HG03066 (cell line): ENCODE measurements around the gene IL6R.

ENCODE experiments used
- ATAC-seq: cut with Tn5 transposase; IDR thresholded peaks from one replicate; pipeline ENCODE4 v1.9.1; 2021; ENCODE audit warnings: low read depth; ENCODE audit not compliant: unreplicated experiment

Gene IL6R

GRCh38 chr1:154501423-154502065 lies 96.4 kb downstream of the IL6R start:
- ATAC-seq = no peak

- no peak for ATAC-seq
Measured at GRCh38 chr1:154502066-154502743, 97.1 kb downstream of the IL6R start, which contains the start of the genes SHE and TDRD10. Gene SHE, minus strand, starts transcription at chr1:154502412. Its CDS starts 386 bp downstream, at chr1:154502026. Gene TDRD10, plus strand, starts transcription at chr1:154502219. Its CDS starts 4,685 bp downstream, at chr1:154506904.

- no peak for ATAC-seq
Measured at GRCh38 chr1:154502744-154503115, 97.6 kb downstream of the IL6R start.

- no peak for ATAC-seq
Measured at GRCh38 chr1:154503898-154504297, 98.8 kb downstream of the IL6R start.

DNA sequence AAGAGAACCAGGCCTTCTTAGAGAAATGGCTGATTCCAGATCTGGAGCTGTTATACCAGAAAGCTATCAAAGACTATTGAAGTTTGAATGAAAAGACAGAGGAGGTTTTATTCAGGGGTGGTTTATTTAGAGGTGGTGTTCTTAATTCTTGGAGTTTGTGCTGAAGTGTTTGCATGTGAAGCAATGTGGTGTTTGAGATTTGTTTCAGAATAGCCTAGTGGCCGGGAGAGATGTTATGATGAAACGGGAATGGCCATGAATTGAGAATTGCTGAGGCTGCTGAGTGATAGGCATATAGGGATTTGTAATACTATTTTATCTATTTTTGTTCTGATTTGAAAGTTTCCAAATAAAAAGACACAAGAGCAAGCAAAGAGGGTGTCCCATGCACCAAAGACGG lies 107.6 kb downstream of the IL6R start:
- no peak for ATAC-seq

DNA sequence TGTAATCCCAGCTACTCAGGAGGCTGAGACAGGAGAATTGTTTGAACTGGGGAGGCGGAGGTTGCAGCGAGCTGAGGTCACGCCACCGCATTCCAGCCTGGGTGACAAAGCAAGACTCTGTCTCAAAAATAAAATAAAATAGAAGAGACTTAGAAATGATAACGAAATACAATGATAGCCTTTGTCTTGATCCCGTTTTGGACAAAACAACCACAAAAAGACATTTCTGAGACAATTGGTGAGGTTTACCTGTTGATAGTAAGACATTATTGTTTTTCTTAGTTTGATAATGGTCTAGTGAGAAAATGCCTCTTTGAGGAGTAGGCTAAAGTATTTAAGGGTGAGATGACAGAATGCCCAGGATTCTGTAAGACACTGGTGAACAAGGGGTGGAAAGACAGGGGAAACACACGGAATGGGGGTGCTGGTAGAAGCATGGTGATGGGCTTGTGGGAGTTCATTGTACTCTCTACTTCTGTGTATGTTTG lies 109.0 kb downstream of the IL6R start:
- ATAC-seq = no peak

DNA sequence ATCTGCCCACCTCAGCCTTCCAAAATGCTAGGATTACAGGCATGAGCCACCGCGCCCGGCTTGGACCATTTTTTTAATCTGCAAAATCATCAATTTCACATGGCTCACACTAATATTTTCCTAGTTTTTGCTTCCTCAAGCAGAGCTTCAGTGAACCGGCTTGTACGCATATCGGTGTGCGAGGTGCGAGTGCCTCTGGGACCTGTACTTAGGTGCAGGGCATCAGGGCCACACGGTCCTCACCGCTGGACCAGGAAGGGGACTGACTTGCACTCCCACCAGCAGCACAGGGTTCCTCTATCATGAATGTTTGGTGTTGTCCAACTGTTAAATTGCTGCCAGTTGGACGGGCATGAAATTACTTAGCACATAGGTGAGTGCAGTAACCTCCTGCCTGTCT lies 112.5 kb downstream of the IL6R start:
- ATAC-seq = no peak
